Right forelimb (tissue), 1 donor: Measurements from ENCODE around the gene EXOC4.

Source experiments
- DNase-seq: peaks from one replicate; pipeline ENCODE4 v3.0.0-alpha.2; 2018

Gene EXOC4

GRCh38 chr7:133545618-133546017, 292.7 kb downstream of the EXOC4 start:
- no peak for DNase-seq

- DNase-seq, result no peak
These were observed 295.1 kb downstream of the EXOC4 start for GRCh38 chr7:133547981-133548380.

- DNase-seq, result no peak
These were observed 296.8 kb downstream of the EXOC4 start for GRCh38 chr7:133549633-133550032.

GRCh38 chr7:133550145-133550544, 297.3 kb downstream of the EXOC4 start:
- DNase-seq, result no peak

- no peak for DNase-seq
These were observed 297.9 kb downstream of the EXOC4 start for GRCh38 chr7:133550811-133551210.

- DNase-seq, result no peak
These were observed 298.6 kb downstream of the EXOC4 start for GRCh38 chr7:133551466-133551865.

GRCh38 chr7:133552079-133552478, 299.2 kb downstream of the EXOC4 start:
- no peak for DNase-seq

GRCh38 chr7:133554330-133554729, 301.5 kb downstream of the EXOC4 start:
- no peak for DNase-seq

GRCh38 chr7:133556048-133556447, 303.2 kb downstream of the EXOC4 start:
- DNase-seq, result no peak

GRCh38 chr7:133556553-133556952, 303.7 kb downstream of the EXOC4 start:
- DNase-seq, result no peak

- no peak for DNase-seq
These were observed 308.0 kb downstream of the EXOC4 start for GRCh38 chr7:133560900-133561299.

GRCh38 chr7:133561396-133561795, 308.5 kb downstream of the EXOC4 start:
- DNase-seq, result no peak

GRCh38 chr7:133562621-133563020, 309.7 kb downstream of the EXOC4 start:
- no peak for DNase-seq

GRCh38 chr7:133563251-133563650, 310.4 kb downstream of the EXOC4 start:
- DNase-seq, result no peak

- no peak for DNase-seq
These were observed 311.6 kb downstream of the EXOC4 start for GRCh38 chr7:133564484-133564883.

GRCh38 chr7:133568544-133568943, 315.7 kb downstream of the EXOC4 start:
- no peak for DNase-seq

- no peak for DNase-seq
These were observed 317.4 kb downstream of the EXOC4 start for GRCh38 chr7:133570321-133570720.

GRCh38 chr7:133571076-133571475, 318.2 kb downstream of the EXOC4 start:
- no peak for DNase-seq

GRCh38 chr7:133572087-133572486, 319.2 kb downstream of the EXOC4 start:
- DNase-seq, result no peak

GRCh38 chr7:133572843-133573242, 320.0 kb downstream of the EXOC4 start:
- no peak for DNase-seq

- DNase-seq, result no peak
These were observed 320.8 kb downstream of the EXOC4 start for GRCh38 chr7:133573554-133574265.

GRCh38 chr7:133575726-133576440, 323.0 kb downstream of the EXOC4 start:
- no peak for DNase-seq

- DNase-seq, result no peak
These were observed 323.8 kb downstream of the EXOC4 start for GRCh38 chr7:133576612-133577168.
